Measurements from ENCODE around the gene MNAT1. TPM values are rescaled to one million over a fixed set of nuclear protein-coding genes. Genes with fewer than 3 reads are reported as not detected.
A peak's percentile ranks its signal among the peaks of the same experiment; 100 is the strongest.

Gene MNAT1
- total and polyA plus RNA-seq, 9 of the 15 experiments (the other 6 are each of a cell fraction or from before 2014, with no cell fraction given) = 37.8 to 83.3 (median 60.4) TPM

DNA sequence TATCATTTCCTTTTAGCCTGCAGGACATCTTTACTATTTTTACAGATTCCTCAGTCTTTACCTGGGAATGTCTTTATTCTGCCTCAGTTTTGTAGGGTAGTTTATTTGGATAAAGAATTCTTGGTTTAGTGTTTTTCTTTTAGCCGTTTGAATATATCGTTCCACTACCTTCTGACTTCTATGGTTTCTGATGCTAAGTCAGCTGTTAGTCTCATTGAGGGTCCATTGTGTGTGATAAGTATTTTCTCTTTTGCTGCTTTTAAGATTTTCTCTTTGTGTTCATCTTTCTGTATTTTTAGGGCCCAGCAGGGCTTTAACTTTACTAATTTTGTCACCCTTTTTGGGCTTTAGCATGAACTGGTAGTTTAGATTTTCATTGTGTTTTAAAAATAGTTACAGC, 113.5 kb downstream of the MNAT1 start (continued):
- TF ChIP-seq CHAMP1 (IDR thresholded peaks at IDR 0.05) = peak; percentile 81; the same call in 1 of the 2 replicates
- TF ChIP-seq FUS (optimal IDR thresholded peaks at IDR 0.05; ENCODE audit: low read depth, low read length) = no peak
- TF ChIP-seq, protein P1, sequence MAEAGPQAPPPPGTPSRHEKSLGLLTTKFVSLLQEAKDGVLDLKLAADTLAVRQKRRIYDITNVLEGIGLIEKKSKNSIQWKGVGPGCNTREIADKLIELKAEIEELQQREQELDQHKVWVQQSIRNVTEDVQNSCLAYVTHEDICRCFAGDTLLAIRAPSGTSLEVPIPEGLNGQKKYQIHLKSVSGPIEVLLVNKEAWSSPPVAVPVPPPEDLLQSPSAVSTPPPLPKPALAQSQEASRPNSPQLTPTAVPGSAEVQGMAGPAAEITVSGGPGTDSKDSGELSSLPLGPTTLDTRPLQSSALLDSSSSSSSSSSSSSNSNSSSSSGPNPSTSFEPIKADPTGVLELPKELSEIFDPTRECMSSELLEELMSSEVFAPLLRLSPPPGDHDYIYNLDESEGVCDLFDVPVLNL (CRISPR knock-in tag; IDR thresholded peaks at IDR 0.05; ENCODE audit: low read depth) = no peak
- no peak for TF ChIP-seq ZC3H8 (IDR thresholded peaks at IDR 0.05)
- TF ChIP-seq FOXK1 (CRISPR knock-in tag; IDR thresholded peaks at IDR 0.05; ENCODE audit: borderline replicate concordance) = no peak
- TF ChIP-seq ZNF780A (CRISPR knock-in tag; IDR thresholded peaks at IDR 0.05) = no peak
- no peak for TF ChIP-seq ETS1 (conservative IDR thresholded peaks at IDR 0.05; ENCODE audit: control insufficient read depth, low read depth, low read length)
- no peak for TF ChIP-seq SNIP1 (IDR thresholded peaks at IDR 0.05; ENCODE audit: low read depth)
- TF ChIP-seq DLX4 (CRISPR knock-in tag; IDR thresholded peaks at IDR 0.05) = no peak
- TF ChIP-seq ARHGAP35 (IDR thresholded peaks at IDR 0.05; ENCODE audit: partially characterized antibody) = no peak
- no peak for TF ChIP-seq GTF2B (IDR thresholded peaks at IDR 0.05; ENCODE audit: extremely low read depth, insufficient read length)
- peak; percentile 36 to 57; a peak in 2 of 4 replicates for TF ChIP-seq TRIM24 (IDR thresholded peaks at IDR 0.05)
- TF ChIP-seq SMARCC2 (IDR thresholded peaks at IDR 0.05; ENCODE audit: low read depth) = no peak
- TF ChIP-seq ZNF551 (CRISPR knock-in tag; IDR thresholded peaks at IDR 0.05) = no peak
- 0 out of 2 replicates have a peak, but pooled peaks have one; percentile 23 for TF ChIP-seq MYBL2 (IDR thresholded peaks at IDR 0.05; ENCODE audit: low read depth)
- no peak for TF ChIP-seq MYBL2 (CRISPR knock-in tag; IDR thresholded peaks at IDR 0.05; ENCODE audit: borderline replicate concordance)
- no peak for TF ChIP-seq ZNF384 (IDR thresholded peaks at IDR 0.05; ENCODE audit: low read depth, low read length)
- TF ChIP-seq JUND (IDR thresholded peaks at IDR 0.05; ENCODE audit: borderline replicate concordance, low read depth, low read length) = no peak
- no peak for TF ChIP-seq JUND (tag; IDR thresholded peaks at IDR 0.05; ENCODE audit: borderline replicate concordance, low read depth, low read length)
- no peak for TF ChIP-seq ZNF143 (CRISPR knock-in tag; IDR thresholded peaks at IDR 0.05)
- no peak for TF ChIP-seq ELF2 (CRISPR knock-in tag; IDR thresholded peaks at IDR 0.05)
- no peak for TF ChIP-seq EGR1 (conservative IDR thresholded peaks at IDR 0.05)
- TF ChIP-seq, protein P2, sequence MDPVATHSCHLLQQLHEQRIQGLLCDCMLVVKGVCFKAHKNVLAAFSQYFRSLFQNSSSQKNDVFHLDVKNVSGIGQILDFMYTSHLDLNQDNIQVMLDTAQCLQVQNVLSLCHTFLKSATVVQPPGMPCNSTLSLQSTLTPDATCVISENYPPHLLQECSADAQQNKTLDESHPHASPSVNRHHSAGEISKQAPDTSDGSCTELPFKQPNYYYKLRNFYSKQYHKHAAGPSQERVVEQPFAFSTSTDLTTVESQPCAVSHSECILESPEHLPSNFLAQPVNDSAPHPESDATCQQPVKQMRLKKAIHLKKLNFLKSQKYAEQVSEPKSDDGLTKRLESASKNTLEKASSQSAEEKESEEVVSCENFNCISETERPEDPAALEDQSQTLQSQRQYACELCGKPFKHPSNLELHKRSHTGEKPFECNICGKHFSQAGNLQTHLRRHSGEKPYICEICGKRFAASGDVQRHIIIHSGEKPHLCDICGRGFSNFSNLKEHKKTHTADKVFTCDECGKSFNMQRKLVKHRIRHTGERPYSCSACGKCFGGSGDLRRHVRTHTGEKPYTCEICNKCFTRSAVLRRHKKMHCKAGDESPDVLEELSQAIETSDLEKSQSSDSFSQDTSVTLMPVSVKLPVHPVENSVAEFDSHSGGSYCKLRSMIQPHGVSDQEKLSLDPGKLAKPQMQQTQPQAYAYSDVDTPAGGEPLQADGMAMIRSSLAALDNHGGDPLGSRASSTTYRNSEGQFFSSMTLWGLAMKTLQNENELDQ (CRISPR knock-in tag; IDR thresholded peaks at IDR 0.05; ENCODE audit: borderline replicate concordance) = no peak

Data from K562 (cell line).